Ishikawa (cell line): ENCODE measurements around the gene SYT6.

Experiments
- CEBPB ChIP-seq: IDR thresholded peaks from 2 replicates; pipeline ENCODE4 v1.6.1; 2012
- CREB1 ChIP-seq: IDR thresholded peaks from 2 replicates; pipeline ENCODE4 v1.6.1; 2012; ENCODE audit warnings: low read depth
- EGR1 ChIP-seq: IDR thresholded peaks from 2 replicates; pipeline ENCODE4 v1.6.1; 2012
- EP300 ChIP-seq: IDR thresholded peaks from 2 replicates; pipeline ENCODE4 v1.6.1; 2012; ENCODE audit warnings: borderline replicate concordance
- FOXM1 ChIP-seq: IDR thresholded peaks from 2 replicates; pipeline ENCODE4 v1.6.1; 2012; ENCODE audit warnings: low read depth, borderline replicate concordance
- MAX ChIP-seq: IDR thresholded peaks from 2 replicates; pipeline ENCODE4 v1.6.1; 2012
- NFIC ChIP-seq: IDR thresholded peaks from 2 replicates; pipeline ENCODE4 v1.6.1; 2012
- RAD21 ChIP-seq: IDR thresholded peaks from 2 replicates; pipeline ENCODE4 v1.6.1; 2012; ENCODE audit warnings: low read depth
- REST ChIP-seq: IDR thresholded peaks from 2 replicates; pipeline ENCODE4 v1.6.1; 2012; ENCODE audit warnings: low read depth, mild to moderate bottlenecking
- TAF1 ChIP-seq: IDR thresholded peaks from 2 replicates; pipeline ENCODE4 v1.6.1; 2012; ENCODE audit warnings: low read depth, mild to moderate bottlenecking
- TCF12 ChIP-seq: IDR thresholded peaks from 2 replicates; pipeline ENCODE4 v1.6.1; 2012; ENCODE audit warnings: low read depth
- TEAD4 ChIP-seq: IDR thresholded peaks from 2 replicates; pipeline ENCODE4 v1.6.1; 2012
- USF1 ChIP-seq: IDR thresholded peaks from 2 replicates; pipeline ENCODE4 v1.6.1; 2012
- YY1 ChIP-seq: IDR thresholded peaks from 2 replicates; pipeline ENCODE4 v1.6.1; 2012; ENCODE audit warnings: low read depth
- ZBTB7A ChIP-seq: IDR thresholded peaks from 2 replicates; pipeline ENCODE4 v1.6.1; 2012; ENCODE audit warnings: low read depth

The SYT6 gene

GRCh38 chr1:114082304-114082630, 71.4 kb downstream of the SYT6 start:
- TF ChIP-seq USF1 (no peak), FOXM1 (no peak), EP300 (no peak), TAF1 (no peak), EGR1 (no peak), MAX (no peak), YY1 (no peak), ZBTB7A (no peak), REST (no peak), TCF12 (no peak), CREB1 (no peak), NFIC (no peak), RAD21 (no peak), CEBPB (no peak), TEAD4 (no peak)

- TF ChIP-seq ZBTB7A (no peak), TAF1 (no peak), FOXM1 (no peak), TEAD4 (no peak), TCF12 (no peak)
Observed at GRCh38 chr1:114081437-114082303, 72.0 kb downstream of the SYT6 start.

GRCh38 chr1:114080511-114081436, 72.9 kb downstream of the SYT6 start:
- TF ChIP-seq RAD21 (no peak), TAF1 (no peak), TEAD4 (no peak), FOXM1 (no peak), YY1 (no peak), CEBPB (no peak), NFIC (no peak), USF1 (no peak), EP300 (no peak), TCF12 (no peak), CREB1 (no peak), EGR1 (no peak), ZBTB7A (no peak), MAX (no peak), REST (no peak)

- TF ChIP-seq TCF12 (no peak), CEBPB (no peak), EGR1 (no peak), MAX (no peak), ZBTB7A (no peak), CREB1 (no peak), TAF1 (no peak), USF1 (no peak), RAD21 (no peak), YY1 (no peak), REST (no peak), FOXM1 (no peak), TEAD4 (no peak), NFIC (no peak), EP300 (no peak)
Observed at GRCh38 chr1:114079596-114080190, 74.0 kb downstream of the SYT6 start.
